ENCODE data around the gene TBC1D22A.

TBC1D22A gene

DNA sequence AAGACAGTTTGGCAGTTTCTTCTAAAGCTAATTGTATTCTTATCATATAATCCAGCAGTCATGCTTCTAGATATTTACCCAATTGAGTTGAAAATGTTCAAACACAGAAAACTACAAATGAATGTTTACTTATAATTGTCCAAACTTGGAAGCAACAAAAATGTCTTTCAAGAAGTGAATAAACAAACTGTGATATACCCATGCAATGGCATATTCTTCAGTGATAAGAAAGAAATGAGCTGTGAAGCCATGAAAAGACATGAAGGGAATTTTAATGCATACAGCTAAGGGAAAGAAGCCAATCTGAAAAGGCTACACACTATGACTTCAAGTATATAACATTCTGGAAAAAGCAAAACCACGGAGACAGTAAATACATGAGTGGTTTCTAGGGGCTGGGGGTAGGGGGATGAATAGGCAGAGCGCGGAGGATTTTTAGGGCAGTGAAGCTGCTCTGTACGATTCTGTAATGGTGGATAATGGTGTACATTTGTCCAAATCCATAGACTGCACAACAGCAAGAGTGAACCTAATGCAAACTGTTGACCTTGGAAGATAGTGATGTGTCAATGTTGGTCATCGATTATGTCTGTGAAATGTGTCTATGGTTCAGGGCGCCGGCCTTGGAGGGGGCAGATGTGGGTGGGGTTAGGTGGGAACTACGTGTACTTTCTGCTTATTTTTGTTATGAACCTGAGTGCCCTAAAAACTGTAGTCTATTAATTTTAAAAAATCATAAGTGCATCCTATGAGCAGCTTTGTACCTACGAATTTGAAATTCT, 424.9 kb downstream of the TBC1D22A start:
- Histone ChIP-seq H3K4me3 (ENCODE audit: low read length) (no peak overlapping the region), H3K9me3 (ENCODE audit: control insufficient read depth, low read length) (no peaks in the 10 kb centered on the region), H3K36me3 (ENCODE audit: control insufficient read depth, insufficient read depth, low read length) (no peaks in the 10 kb centered on the region), H3K27me3 (ENCODE audit: control insufficient read depth, insufficient read depth, low read length) (no peaks in the 10 kb centered on the region), H3K9ac (ENCODE audit: low read length) (no peak overlapping the region), H3K4me1 (ENCODE audit: control insufficient read depth, insufficient read depth, low read length) (no peaks in the 10 kb centered on the region)

DNA sequence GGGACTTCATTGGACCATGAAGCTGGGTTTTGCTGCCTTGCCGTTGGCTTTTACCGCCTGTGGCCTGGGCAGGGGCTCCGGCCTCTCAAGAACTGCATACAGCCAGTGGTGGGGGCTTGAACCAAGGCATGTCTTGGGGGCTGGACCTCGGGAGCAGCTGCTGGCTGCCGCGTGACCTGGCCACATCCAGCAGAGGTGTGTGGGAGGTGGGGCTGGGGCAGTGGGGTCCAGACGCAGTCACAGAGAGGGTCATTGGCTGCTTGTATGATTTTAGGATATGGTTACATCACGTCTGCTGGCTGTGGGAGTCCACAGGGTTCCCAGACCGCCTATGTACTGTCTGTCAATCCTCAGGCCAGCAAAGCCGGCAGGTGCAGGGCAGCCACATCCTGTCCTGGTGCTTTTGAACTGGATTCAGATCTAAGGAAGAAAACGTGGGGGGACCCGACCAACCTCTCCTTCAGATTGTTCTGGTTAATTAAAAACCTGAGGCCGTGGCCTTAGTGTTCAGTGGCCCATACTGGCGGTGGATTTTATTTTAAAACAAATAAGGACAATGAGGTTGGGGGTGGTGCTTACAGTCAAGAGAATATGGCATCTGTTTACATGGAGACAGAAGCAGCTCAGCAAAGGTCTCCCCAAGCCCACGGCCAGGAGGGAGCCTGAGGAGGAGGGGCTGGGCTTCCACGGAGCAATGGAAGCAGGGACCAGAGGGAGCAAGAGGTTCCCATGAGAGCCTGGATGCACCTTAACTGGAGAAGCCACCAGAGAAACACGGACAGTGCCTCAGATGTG, 426.0 kb downstream of the TBC1D22A start:
- no peak overlapping the region for H3K4me3 ChIP-seq (ENCODE audit: low read length)
- no peaks in the 10 kb centered on the region for H3K9me3 ChIP-seq (ENCODE audit: control insufficient read depth, low read length)
- H3K36me3 ChIP-seq (ENCODE audit: control insufficient read depth, insufficient read depth, low read length) = no peaks in the 10 kb centered on the region
- H3K4me1 ChIP-seq (ENCODE audit: control insufficient read depth, insufficient read depth, low read length) = no peaks in the 10 kb centered on the region
- no peak overlapping the region for H3K9ac ChIP-seq (ENCODE audit: low read length)
- no peaks in the 10 kb centered on the region for H3K27me3 ChIP-seq (ENCODE audit: control insufficient read depth, insufficient read depth, low read length)

DNA sequence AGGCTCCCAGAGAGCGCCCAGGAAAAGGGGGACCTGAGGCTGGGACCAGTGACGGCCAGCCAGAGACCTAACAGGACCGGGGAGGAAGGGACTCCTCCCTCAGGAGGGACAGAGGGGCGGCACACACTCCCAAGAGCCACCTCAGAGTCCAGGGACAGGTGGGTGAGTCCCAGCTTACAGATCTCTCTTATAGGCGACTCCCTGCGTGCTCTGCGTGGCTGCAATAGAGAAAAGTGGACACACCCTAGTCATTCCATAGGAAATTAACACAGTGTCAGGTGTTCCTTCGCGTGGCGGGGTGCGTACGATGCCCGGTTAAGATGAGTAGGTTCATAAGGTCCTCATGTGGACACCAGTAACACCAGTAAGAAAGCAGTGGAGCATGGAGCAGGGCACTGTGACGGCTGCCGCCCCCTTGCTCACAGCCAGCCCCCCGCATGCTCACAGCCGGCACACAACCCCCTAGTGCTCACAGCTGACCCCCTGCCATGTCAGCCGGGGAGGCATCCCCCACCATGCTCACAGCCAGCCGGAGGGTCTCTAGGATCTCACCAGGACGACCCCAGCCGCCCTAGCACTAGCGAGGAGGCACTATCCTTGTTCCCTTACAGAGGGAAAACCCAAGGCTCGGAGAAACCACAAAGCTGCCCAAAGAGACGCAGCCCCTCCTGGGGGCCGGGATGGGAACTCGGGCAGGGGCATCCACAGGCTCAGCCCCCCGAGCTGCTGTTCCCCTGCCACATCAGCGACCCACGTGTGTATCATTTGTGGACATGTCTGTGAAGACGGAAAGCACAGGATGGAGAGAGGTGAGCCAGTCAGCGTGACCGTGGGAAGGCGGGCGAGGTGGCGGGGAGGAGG, 426.8 kb downstream of the TBC1D22A start:
- Histone ChIP-seq H3K9me3 (ENCODE audit: control insufficient read depth, low read length) (no peaks in the 10 kb centered on the region), H3K4me1 (ENCODE audit: control insufficient read depth, insufficient read depth, low read length) (no peaks in the 10 kb centered on the region)

DNA sequence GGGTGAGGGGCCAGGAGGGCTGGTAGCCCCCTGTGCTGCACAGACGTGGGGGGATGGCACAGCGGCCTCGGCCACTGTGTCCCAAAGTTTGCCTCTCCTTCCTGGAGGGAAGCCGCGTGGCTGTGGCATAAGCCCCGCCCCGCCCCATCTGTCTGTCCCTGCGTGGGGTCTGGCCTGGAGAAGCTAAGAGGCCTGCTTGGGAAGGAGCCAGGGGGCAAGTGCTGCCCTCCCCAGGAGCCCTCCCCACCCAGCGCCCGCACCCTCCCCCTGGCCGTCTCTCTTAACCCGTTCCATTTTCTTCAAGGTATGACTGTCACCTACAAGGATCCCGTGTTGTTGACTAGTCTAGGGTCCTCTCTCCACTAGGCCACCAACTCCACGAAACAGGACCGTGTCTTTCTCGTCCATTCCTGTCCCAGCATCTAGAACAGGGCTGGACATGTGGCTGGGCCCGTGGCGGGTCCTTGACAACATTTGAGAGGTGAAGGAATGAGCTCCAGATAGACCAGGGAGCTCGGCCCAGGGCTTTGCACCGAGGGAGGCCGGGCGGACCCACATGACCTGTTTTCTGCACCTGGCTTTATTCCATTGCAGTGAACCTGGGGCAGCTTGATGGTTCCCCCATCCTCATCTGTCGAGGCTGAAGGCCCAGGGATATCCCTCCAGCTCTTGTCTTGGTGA, 428.0 kb downstream of the TBC1D22A start:
- Histone ChIP-seq H3K9ac (ENCODE audit: low read length) (no peak overlapping the region), H3K9me3 (ENCODE audit: control insufficient read depth, low read length) (no peaks in the 10 kb centered on the region), H3K4me3 (ENCODE audit: low read length) (no peak overlapping the region), H3K4me1 (ENCODE audit: control insufficient read depth, insufficient read depth, low read length) (no peaks in the 10 kb centered on the region), H3K27me3 (ENCODE audit: control insufficient read depth, insufficient read depth, low read length) (no peaks in the 10 kb centered on the region), H3K36me3 (ENCODE audit: control insufficient read depth, insufficient read depth, low read length) (no peaks in the 10 kb centered on the region)

More for the DNA sequence above, 426.8 kb downstream of the TBC1D22A start:
- Histone ChIP-seq H3K9ac (ENCODE audit: low read length) (no peak overlapping the region), H3K4me3 (ENCODE audit: low read length) (no peak overlapping the region), H3K36me3 (ENCODE audit: control insufficient read depth, insufficient read depth, low read length) (no peaks in the 10 kb centered on the region), H3K27me3 (ENCODE audit: control insufficient read depth, insufficient read depth, low read length) (no peaks in the 10 kb centered on the region)

DNA sequence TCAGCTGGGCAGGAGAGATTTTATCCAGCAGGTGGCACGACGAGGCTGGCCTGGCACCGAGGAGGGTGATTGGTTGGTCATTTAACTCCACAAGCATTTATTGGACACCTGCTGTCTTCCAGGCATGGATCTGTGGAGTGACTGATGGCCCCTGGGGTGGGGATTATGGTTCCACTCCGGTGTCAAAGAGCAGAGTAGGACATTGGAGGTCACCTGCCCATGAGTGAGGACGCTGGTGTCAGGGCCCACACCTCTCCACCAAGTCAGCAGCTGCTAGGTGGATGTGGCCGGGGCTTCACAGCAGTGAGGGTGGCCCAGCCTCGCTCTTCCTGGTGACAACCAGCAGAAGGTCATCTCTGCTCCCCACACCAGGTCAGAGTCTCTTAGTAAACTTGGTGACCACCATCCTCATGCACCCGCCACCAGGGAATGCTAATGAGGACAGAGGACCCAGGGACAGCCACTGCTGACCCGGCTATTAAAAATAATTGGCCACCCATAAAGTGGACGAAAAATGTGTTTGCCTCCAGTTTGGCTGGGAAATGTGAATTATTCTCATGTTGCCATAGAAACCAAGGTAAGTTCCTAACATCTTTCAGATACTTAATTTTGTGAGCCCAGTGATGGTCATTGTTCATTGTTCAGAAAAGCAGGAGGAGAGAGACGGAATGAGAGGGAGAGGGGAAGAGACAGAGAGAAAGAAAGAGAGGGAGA, 428.7 kb downstream of the TBC1D22A start:
- no peak overlapping the region for H3K4me3 ChIP-seq (ENCODE audit: low read length)
- H3K9ac ChIP-seq (ENCODE audit: low read length) = no peak overlapping the region
- no peaks in the 10 kb centered on the region for H3K36me3 ChIP-seq (ENCODE audit: control insufficient read depth, insufficient read depth, low read length)

DNA sequence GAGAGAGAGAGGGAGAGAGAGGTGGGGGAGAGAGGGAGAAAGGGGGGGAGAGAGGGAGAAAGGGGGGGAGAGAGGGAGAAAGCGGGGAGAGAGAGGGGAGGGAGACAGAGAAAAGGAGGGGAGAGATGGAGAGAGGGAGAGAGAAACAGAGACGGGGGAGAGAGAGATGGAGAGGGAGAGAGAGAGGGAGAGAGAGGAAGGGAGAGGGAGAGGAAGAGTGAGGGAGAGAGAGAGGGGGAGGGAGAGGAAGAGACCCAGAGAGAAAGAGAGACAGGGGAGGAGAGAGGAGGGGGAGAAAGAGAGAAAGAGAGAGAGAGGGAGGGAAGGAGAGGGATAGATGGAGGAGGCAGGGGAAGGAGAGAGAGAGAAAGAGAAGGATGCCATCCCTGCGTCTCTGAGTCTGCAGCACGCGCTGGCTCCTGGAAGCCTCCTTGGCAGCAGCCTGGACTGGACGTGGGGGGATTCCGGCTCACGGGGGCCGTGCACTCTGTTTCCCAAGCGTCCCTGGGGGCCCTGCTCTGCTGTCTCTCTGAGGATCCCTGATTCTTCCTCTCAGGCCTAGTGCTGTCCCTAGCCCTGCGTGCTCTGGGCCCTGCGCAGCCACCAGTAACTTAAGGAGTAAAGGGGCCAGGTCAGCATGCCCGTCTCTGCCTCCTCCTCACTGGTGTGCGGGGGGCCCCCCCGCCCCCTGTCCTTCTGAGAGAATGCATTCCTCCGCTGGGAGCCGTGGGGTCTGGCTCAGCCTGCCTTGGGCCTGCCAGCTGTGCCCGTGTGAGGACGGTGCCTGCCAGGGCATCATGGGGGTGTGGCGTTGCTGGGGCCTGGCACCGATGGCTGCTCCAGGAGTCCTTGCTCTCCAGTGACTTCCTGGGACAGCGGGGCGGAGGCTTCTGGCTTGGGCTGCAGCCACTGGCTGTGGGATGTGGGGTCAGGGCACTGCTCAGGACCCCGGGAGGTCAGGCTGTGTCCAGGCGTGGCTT, 429.5 kb downstream of the TBC1D22A start:
- Histone ChIP-seq H3K36me3 (ENCODE audit: control insufficient read depth, insufficient read depth, low read length) (no peaks in the 10 kb centered on the region), H3K9ac (ENCODE audit: low read length) (no peak overlapping the region), H3K4me3 (ENCODE audit: low read length) (no peak overlapping the region), H3K27me3 (ENCODE audit: control insufficient read depth, insufficient read depth, low read length) (no peaks in the 10 kb centered on the region), H3K4me1 (ENCODE audit: control insufficient read depth, insufficient read depth, low read length) (no peaks in the 10 kb centered on the region), H3K9me3 (ENCODE audit: control insufficient read depth, low read length) (no peaks in the 10 kb centered on the region)

More for the DNA sequence above, 428.7 kb downstream of the TBC1D22A start:
- H3K4me1 ChIP-seq (ENCODE audit: control insufficient read depth, insufficient read depth, low read length) = no peaks in the 10 kb centered on the region
- no peaks in the 10 kb centered on the region for H3K9me3 ChIP-seq (ENCODE audit: control insufficient read depth, low read length)
- no peaks in the 10 kb centered on the region for H3K27me3 ChIP-seq (ENCODE audit: control insufficient read depth, insufficient read depth, low read length)

DNA sequence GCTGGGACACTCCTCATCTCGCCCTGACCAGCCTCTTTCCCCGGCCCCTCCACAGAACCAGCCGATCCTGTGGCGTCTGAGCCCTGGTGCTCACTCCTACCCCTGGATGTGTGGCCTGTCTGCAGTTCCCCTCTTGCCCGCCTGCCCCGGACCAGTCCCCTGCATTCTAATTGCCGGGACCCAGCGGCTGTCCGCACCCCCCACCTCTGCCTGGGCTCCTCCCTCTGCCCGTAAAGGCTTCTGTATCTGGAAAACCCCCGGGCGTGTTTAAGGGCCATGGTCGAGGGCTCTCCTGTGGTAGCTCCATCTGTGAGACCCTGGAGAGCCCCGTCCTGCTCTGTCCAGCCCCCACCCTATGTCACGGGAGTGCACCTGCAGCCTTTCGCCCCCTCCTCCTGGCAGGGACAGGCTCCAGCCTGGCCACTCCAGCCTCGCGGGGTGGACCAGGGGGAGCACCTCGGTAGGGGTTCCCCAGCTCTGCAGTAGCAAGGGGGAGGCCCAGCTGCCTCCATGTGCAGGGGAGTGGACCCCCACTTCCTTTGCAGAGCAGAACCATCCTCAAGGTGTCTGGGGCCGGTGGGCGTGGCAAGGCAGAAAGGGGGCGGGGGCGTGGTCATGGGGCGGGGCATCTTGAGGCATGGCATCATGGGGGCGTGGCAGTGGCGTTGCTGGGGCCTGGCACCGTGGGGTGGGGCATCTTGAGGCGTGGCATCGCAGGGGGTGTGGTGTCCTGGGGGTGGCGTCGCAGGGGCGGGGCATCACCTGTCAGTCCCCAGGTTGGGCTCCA, 430.4 kb downstream of the TBC1D22A start:
- no peaks in the 10 kb centered on the region for H3K9me3 ChIP-seq (ENCODE audit: control insufficient read depth, low read length)
- H3K9ac ChIP-seq (ENCODE audit: low read length) = no peak overlapping the region
- no peak overlapping the region for H3K4me3 ChIP-seq (ENCODE audit: low read length)
- H3K27me3 ChIP-seq (ENCODE audit: control insufficient read depth, insufficient read depth, low read length) = no peaks in the 10 kb centered on the region
- no peaks in the 10 kb centered on the region for H3K36me3 ChIP-seq (ENCODE audit: control insufficient read depth, insufficient read depth, low read length)
- H3K4me1 ChIP-seq (ENCODE audit: control insufficient read depth, insufficient read depth, low read length) = no peaks in the 10 kb centered on the region

DNA sequence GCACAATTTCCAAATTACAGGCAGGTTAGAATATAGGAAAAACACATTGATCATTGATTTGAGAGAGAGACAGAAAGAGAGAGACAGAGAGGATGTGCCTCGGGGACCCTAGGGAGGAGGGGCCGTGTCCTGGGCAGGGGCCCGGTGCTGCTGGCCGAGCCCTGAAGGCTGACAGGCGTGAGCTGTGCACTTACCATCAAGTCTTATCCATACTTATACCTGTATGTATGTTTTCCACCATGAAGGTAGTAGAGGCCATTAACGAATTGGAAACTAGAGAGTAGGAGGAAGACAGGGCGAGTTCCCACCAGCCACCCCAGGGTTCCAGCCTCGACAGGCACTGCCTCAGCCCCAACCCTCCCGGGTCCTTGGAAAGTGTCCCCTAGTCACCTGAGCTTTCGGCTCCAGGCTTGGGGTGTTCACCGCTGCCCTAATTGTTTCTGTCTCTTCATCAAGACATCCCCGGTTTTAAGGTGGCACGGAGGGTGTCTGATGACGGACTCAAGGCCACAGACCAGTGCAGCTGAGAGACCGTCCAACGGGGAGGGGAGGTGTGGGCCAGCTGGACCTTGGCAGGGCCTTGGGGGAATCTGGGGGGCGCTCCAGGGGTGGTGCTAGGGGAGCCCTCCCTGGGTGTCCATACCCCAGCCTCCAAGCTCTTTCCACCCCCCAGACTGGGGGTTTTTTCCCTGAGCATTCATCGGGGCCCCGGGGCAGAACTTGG, 431.3 kb downstream of the TBC1D22A start:
- Histone ChIP-seq H3K4me3 (ENCODE audit: low read length) (no peak overlapping the region), H3K4me1 (ENCODE audit: control insufficient read depth, insufficient read depth, low read length) (no peaks in the 10 kb centered on the region), H3K9me3 (ENCODE audit: control insufficient read depth, low read length) (no peaks in the 10 kb centered on the region), H3K9ac (ENCODE audit: low read length) (no peak overlapping the region), H3K27me3 (ENCODE audit: control insufficient read depth, insufficient read depth, low read length) (no peaks in the 10 kb centered on the region), H3K36me3 (ENCODE audit: control insufficient read depth, insufficient read depth, low read length) (no peaks in the 10 kb centered on the region)

DNA sequence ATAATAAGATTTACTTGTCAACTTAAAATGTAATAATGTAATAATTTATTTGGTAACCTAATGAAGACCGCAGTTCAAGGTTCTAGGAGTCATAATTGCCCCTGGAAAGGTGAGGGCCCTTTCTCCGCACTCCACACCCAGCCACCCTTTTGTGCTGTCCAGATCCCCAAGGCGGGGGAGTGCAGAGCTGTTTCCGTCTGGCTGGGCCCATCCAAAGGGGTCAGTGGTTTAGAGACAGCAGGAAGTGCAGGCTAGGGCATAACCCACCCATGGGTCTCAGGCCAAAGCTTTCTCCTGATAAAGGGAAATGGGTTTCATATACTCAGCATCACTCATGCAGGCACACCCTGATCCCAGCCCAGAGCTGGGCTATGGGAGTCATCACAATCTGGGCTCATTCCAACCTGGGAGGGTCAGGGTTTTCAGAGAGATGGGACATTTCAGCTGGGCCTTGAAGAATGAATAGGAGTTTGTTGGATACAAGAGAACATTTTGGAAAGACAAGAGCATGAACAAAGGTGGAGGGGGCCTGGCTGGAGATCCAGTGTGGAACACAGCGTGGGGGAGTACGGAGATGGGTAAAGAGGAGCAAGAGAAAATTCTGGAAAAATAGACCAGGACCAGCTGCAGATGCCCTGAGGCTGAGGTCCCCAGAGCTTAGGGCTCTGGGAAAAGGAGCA, 432.2 kb downstream of the TBC1D22A start:
- Histone ChIP-seq H3K4me3 (ENCODE audit: low read length) (no peak overlapping the region), H3K9me3 (ENCODE audit: control insufficient read depth, low read length) (no peaks in the 10 kb centered on the region), H3K9ac (ENCODE audit: low read length) (no peak overlapping the region), H3K27me3 (ENCODE audit: control insufficient read depth, insufficient read depth, low read length) (no peaks in the 10 kb centered on the region), H3K36me3 (ENCODE audit: control insufficient read depth, insufficient read depth, low read length) (no peaks in the 10 kb centered on the region), H3K4me1 (ENCODE audit: control insufficient read depth, insufficient read depth, low read length) (no peaks in the 10 kb centered on the region)
